Tibial artery (tissue), 4 donors: ENCODE measurements around the gene SEMA6A.

Source experiments
- DNase-seq, 2 donors: peaks; one replicate each; pipeline ENCODE4 v3.0.0-alpha.2; 2019
- H3K27ac ChIP-seq, 2 donors: fragments of 200-600 bp; sonication (generic) in 1 of 2; 1 replicate in 1 of 2; 2 replicates in 1 of 2; pipeline ENCODE4 v1.5.1; 2018 to 2019; ENCODE audit warnings: mild to moderate bottlenecking in 1 of 2
- H3K27me3 ChIP-seq, 2 donors: fragments of 200-600 bp; sonication (generic) in 1 of 2; one replicate each; pipeline versions ENCODE4 v1.5.1 to v1.6.0; 2016 to 2019
- H3K36me3 ChIP-seq, 3 donors: fragments of 200-600 bp; sonication (generic) in 2 of 3; one replicate each; pipeline ENCODE4 v1.5.1; 2016 to 2019; ENCODE audit warnings: mild to moderate bottlenecking in 2 of 3
- H3K4me1 ChIP-seq, 4 donors: fragments of 200-600 bp; sonication (generic) in 2 of 4; 1 replicate in 3 of 4; 2 replicates in 1 of 4; pipeline ENCODE4 v1.5.1; 2016 to 2019
- H3K4me3 ChIP-seq, 2 donors: fragments of 200-600 bp; sonication (generic) in 1 of 2; 1 replicate in 1 of 2; 2 replicates in 1 of 2; pipeline ENCODE4 v1.5.1; 2018 to 2019; ENCODE audit warnings: mild to moderate bottlenecking in 2 of 2
- H3K9me3 ChIP-seq, 3 donors: fragments of 200-600 bp; sonication (generic) in 1 of 3; one replicate each; pipeline ENCODE4 v1.5.1; 2016 to 2019
- intact Hi-C: fragments of 100-400 bp; cut with DNase I; formaldehyde crosslinking; loops from one replicate; pipeline ENCODE4 v1.15.0; 2023; ENCODE audit warnings: low total_unique reads
- TF ChIP-seq, protein P1 (sequence below), 2 experiments: fragments of 200-600 bp in 1 of 2; fragments of 450-650 bp in 1 of 2; IDR thresholded peaks; one replicate each; pipeline ENCODE4 v1.5.1; 2017 to 2019; ENCODE audit warnings: antibody characterized with exemption in 2 of 2, mild to moderate bottlenecking in 1 of 2, moderate library complexity in 1 of 2

The SEMA6A gene

DNA sequence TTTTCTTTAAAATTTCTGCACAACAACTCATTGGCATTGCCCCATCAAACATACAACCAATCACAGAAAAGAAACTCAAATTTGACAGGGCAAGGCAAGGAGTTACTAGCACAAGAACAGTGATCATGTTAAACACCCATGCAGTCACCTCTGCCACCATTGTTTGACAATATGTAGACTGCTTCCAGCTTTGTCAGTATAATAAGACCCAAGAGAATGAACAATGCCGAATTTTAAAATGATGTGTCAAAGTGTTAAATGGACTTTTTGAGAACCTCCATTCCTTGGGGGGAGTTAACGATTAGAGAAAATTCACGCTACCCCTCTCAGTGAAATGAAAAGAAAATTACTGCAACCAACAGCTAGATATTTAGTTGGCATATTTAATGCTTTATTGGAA lies 109.2 kb downstream of the SEMA6A start:
- no peaks in the 10 kb centered on the region for H3K27me3 ChIP-seq
- H3K36me3 ChIP-seq: peaks cover 0 to 19% (median 0%) of the 10 kb centered on the region in 3 donors
- H3K9me3 ChIP-seq: no peaks in the 10 kb centered on the region
- no peak overlapping the region for H3K4me3 ChIP-seq
- H3K4me1 ChIP-seq: no peaks in the 10 kb centered on the region
- no peak overlapping the region for H3K27ac ChIP-seq
- DNase-seq: no peak
- intact Hi-C loops: no loop called here
- TF ChIP-seq, protein P1, sequence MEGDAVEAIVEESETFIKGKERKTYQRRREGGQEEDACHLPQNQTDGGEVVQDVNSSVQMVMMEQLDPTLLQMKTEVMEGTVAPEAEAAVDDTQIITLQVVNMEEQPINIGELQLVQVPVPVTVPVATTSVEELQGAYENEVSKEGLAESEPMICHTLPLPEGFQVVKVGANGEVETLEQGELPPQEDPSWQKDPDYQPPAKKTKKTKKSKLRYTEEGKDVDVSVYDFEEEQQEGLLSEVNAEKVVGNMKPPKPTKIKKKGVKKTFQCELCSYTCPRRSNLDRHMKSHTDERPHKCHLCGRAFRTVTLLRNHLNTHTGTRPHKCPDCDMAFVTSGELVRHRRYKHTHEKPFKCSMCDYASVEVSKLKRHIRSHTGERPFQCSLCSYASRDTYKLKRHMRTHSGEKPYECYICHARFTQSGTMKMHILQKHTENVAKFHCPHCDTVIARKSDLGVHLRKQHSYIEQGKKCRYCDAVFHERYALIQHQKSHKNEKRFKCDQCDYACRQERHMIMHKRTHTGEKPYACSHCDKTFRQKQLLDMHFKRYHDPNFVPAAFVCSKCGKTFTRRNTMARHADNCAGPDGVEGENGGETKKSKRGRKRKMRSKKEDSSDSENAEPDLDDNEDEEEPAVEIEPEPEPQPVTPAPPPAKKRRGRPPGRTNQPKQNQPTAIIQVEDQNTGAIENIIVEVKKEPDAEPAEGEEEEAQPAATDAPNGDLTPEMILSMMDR (IDR thresholded peaks at IDR 0.05): no peak

DNA sequence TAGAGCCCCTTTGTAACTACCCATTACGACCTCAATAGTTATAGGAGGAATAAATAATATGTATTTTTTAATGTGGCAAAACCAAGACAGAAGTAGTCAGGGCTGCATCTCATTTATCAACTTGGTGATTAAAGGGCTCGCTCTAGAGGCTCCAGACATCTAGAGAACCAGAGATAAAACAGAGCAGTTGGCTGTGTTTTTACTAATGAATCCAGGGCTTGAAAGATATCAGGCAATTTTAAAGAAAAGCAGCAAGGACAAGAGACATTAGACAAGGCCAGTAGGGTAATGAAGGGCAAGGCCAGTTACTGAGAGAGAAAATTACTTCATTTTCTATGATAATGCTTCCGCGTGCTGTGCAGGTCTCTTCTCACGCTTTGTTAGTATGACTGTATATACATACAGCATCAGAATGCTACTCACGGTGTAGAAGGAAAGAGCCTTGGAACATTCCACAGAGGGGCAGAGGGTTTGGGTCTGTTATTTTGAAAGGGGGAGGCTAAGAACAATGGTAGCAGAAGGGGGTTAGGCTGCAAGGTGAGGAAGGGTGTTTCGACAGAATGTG lies 110.4 kb downstream of the SEMA6A start:
- H3K9me3 ChIP-seq: no peaks in the 10 kb centered on the region
- no peaks in the 10 kb centered on the region for H3K4me1 ChIP-seq
- TF ChIP-seq, protein P1 (IDR thresholded peaks at IDR 0.05): no peak
- no peak overlapping the region for H3K4me3 ChIP-seq
- H3K36me3 ChIP-seq: peaks cover 0 to 19% (median 0%) of the 10 kb centered on the region in 3 donors
- no peak overlapping the region for H3K27ac ChIP-seq
- intact Hi-C loops: no loop called here
- no peak for DNase-seq
- no peaks in the 10 kb centered on the region for H3K27me3 ChIP-seq

DNA sequence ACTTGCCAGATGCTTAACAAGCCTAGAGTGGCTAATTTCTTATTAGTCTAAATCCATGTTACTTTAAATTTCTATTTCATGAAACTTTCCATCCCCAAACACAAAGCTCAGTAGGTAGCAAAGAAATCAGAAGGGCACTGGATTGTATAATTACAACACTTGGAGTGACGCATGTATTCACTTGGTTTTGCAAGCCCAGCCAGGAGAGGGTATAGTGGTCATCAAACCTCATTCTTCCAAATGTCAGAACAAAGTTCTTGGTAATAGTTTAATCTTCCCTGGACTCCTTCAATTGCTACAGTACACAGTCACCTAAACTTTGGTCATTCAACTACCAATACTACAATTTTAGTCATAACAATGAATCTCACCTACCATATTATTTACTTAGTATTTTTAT lies 112.1 kb downstream of the SEMA6A start:
- H3K9me3 ChIP-seq: no peaks in the 10 kb centered on the region
- DNase-seq: no peak
- intact Hi-C loops: no loop called here
- peaks cover 0 to 9% (median 0%) of the 10 kb centered on the region in 3 donors for H3K36me3 ChIP-seq
- TF ChIP-seq, protein P1 (IDR thresholded peaks at IDR 0.05): no peak
- no peak overlapping the region for H3K4me3 ChIP-seq
- H3K4me1 ChIP-seq: no peaks in the 10 kb centered on the region
- H3K27me3 ChIP-seq: no peaks in the 10 kb centered on the region
- no peak overlapping the region for H3K27ac ChIP-seq

DNA sequence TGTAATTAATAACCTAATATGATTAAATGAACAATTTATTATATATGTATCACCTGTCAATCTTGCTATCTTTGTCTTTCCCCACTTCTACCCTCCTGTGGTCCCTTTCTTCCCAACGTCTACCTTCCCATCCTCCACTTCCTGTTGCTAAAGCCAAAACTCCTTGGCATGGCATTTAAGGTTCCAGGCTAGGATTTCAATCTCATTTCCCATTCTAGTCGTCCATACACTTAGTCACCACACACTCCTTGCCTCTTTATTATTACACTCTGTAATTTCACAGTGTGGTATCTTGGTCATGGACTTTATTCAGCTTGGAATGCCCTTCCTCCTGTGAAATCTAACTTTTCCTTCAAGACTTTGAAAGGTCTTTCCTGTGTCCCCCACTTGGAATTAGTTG lies 115.3 kb downstream of the SEMA6A start:
- Histone ChIP-seq H3K27ac (no peak overlapping the region), H3K9me3 (no peaks in the 10 kb centered on the region), H3K27me3 (no peaks in the 10 kb centered on the region), H3K4me1 (peaks cover 0 to 2% (median 0%) of the 10 kb centered on the region in 4 donors), H3K36me3 (no peaks in the 10 kb centered on the region), H3K4me3 (no peak overlapping the region)
- intact Hi-C loops: no loop called here
- TF ChIP-seq, protein P1 (IDR thresholded peaks at IDR 0.05): no peak
- DNase-seq: no peak

DNA sequence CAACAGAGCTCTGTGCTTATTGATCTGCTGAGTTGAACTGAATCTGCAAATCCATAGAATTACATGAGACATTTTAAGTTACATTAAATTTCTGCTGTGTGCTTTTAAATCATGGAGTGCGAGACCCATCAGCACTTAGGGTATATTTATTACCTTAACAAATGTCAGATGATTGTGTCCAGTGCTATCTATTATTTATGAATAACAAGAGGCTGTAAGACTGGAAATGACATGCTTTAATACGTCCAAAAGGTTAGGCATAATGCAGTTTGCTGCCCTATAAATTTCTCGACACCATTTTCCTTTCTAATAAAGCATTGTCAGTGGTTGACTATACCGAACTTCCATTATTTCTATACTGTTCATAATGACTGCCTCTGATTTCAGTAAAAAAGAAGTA lies 117.6 kb downstream of the SEMA6A start:
- intact Hi-C loops: no loop called here
- no peaks in the 10 kb centered on the region for H3K36me3 ChIP-seq
- DNase-seq: no peak
- H3K4me3 ChIP-seq: no peak overlapping the region
- H3K27me3 ChIP-seq: no peaks in the 10 kb centered on the region
- H3K27ac ChIP-seq: no peak overlapping the region
- H3K9me3 ChIP-seq: no peaks in the 10 kb centered on the region
- peaks cover 0 to 7% (median 0%) of the 10 kb centered on the region in 4 donors for H3K4me1 ChIP-seq
- TF ChIP-seq, protein P1 (IDR thresholded peaks at IDR 0.05): no peak

DNA sequence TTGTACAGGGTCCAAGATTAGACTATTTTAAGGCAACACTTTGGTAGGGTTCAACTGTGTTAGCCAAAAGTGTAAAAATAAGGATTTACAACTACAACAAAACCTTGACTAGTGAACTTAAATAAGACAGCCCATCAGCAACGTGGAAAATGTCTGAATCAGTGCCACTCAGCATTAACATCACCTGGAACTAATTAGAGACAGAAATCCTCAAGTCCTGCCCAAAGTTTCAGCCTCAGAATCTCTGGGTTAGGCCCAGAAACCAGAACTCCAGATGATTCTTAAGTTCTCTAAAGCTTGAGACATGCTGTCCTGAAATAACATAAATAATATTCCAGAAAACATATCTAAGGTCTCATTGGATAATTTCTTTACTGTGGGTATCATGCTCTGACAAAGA lies 118.6 kb downstream of the SEMA6A start:
- no peak for DNase-seq
- Histone ChIP-seq H3K36me3 (no peaks in the 10 kb centered on the region), H3K4me3 (no peak overlapping the region), H3K27me3 (no peaks in the 10 kb centered on the region), H3K9me3 (no peaks in the 10 kb centered on the region), H3K27ac (no peak overlapping the region), H3K4me1 (peaks cover 0 to 7% (median 0%) of the 10 kb centered on the region in 4 donors)
- intact Hi-C loops: no loop called here
- TF ChIP-seq, protein P1 (IDR thresholded peaks at IDR 0.05): no peak
